HEK293 (cell line): ENCODE measurements around the gene THBD.

ENCODE experiments used
- CTCF ChIA-PET: fragments of 350-600 bp; formaldehyde crosslinking; extraction: SDS; loops from one replicate; lab custom pipeline; 2021; ENCODE audit warnings: antibody characterized with exemption; lab: Yijun Ruan, JAX
- POLR2A ChIA-PET: fragments of 300-600 bp; formaldehyde crosslinking; extraction: SDS; loops from one replicate; lab custom pipeline; 2020; ENCODE audit warnings: antibody characterized with exemption, inconsistent platforms; lab: Yijun Ruan, JAX
- H3K27ac ChIP-seq: fragments of 200-500 bp; sonication (Bioruptor generic); 2 replicates; pipeline ENCODE4 v1.5.1; 2014; ENCODE audit warnings: low read depth, low read length, control low read depth, inconsistent platforms; ENCODE audit errors: extremely low read depth
- H3K36me3 ChIP-seq, 2 experiments: fragments of 200-500 bp in 1 of 2; sonication (Bioruptor generic) in 1 of 2; 1 replicate in 1 of 2; 2 replicates in 1 of 2; pipeline ENCODE4 v1.5.1; 2014 to 2017; ENCODE audit warnings: inconsistent platforms in 2 of 2, low read length in 2 of 2; ENCODE audit not compliant: control insufficient read depth in 2 of 2, insufficient read depth in 1 of 2
- H3K4me1 ChIP-seq: fragments of 200-500 bp; sonication (Bioruptor generic); 2 replicates; pipeline ENCODE4 v1.5.1; 2014; ENCODE audit warnings: mild to moderate bottlenecking, low read length, inconsistent platforms; ENCODE audit not compliant: control insufficient read depth, insufficient read depth
- H3K4me3 ChIP-seq: 2 replicates; pipeline ENCODE4 v1.5.1; 2011; ENCODE audit warnings: low read depth, mild to moderate bottlenecking, control low read depth, low read length, moderate library complexity
- H3K9me3 ChIP-seq: fragments of 200-500 bp; sonication (Bioruptor generic); 2 replicates; pipeline ENCODE4 v1.5.1; 2014; ENCODE audit warnings: low read depth, low read length, inconsistent platforms; ENCODE audit not compliant: control insufficient read depth, insufficient read depth
- EGR2 ChIP-seq: fragments of 450-650 bp; formaldehyde crosslinking; IDR thresholded peaks from 2 replicates; pipeline ENCODE4 v1.5.1; 2016; ENCODE audit warnings: low read depth, missing biosample characterization, missing genetic modification characterization
- KLF10 ChIP-seq: fragments of 450-650 bp; IDR thresholded peaks from 2 replicates; pipeline ENCODE4 v1.5.1; 2018; ENCODE audit warnings: missing biosample characterization, mild to moderate bottlenecking, missing genetic modification characterization
- KLF8 ChIP-seq: fragments of 450-650 bp; formaldehyde crosslinking; IDR thresholded peaks from 2 replicates; pipeline ENCODE4 v1.5.1; 2016; ENCODE audit warnings: missing biosample characterization, missing genetic modification characterization
- SALL2 ChIP-seq: fragments of 450-650 bp; formaldehyde crosslinking; IDR thresholded peaks from 2 replicates; pipeline ENCODE4 v1.5.0; 2017; ENCODE audit warnings: missing biosample characterization, mild to moderate bottlenecking, missing genetic modification characterization, borderline replicate concordance
- SP7 ChIP-seq: fragments of 450-650 bp; formaldehyde crosslinking; IDR thresholded peaks from 2 replicates; pipeline ENCODE4 v1.5.1; 2016; ENCODE audit warnings: missing biosample characterization, missing genetic modification characterization
- ZBTB20 ChIP-seq: fragments of 450-650 bp; formaldehyde crosslinking; IDR thresholded peaks from 2 replicates; pipeline ENCODE4 v1.5.1; 2016; ENCODE audit warnings: missing biosample characterization, missing genetic modification characterization
- ZBTB21 ChIP-seq: fragments of 450-650 bp; formaldehyde crosslinking; IDR thresholded peaks from 2 replicates; pipeline ENCODE4 v1.5.1; 2017; ENCODE audit warnings: missing biosample characterization, missing genetic modification characterization
- ZBTB48 ChIP-seq: fragments of 450-650 bp; formaldehyde crosslinking; IDR thresholded peaks from 2 replicates; pipeline ENCODE4 v1.5.1; 2016; ENCODE audit warnings: missing biosample characterization, missing genetic modification characterization
- ZFHX2 ChIP-seq: fragments of 450-650 bp; formaldehyde crosslinking; conservative IDR thresholded peaks from 2 replicates; pipeline ENCODE4 v1.5.1; 2016; ENCODE audit warnings: missing biosample characterization, missing genetic modification characterization
- ZFP69B ChIP-seq: fragments of 450-650 bp; formaldehyde crosslinking; IDR thresholded peaks from 2 replicates; pipeline ENCODE4 v1.5.1; 2016; ENCODE audit warnings: missing biosample characterization, missing genetic modification characterization
- ZNF133 ChIP-seq: fragments of 450-650 bp; formaldehyde crosslinking; IDR thresholded peaks from 2 replicates; pipeline ENCODE4 v1.5.1; 2016; ENCODE audit warnings: missing biosample characterization, missing genetic modification characterization
- ZNF175 ChIP-seq: fragments of 450-650 bp; formaldehyde crosslinking; IDR thresholded peaks from 2 replicates; pipeline ENCODE4 v1.5.1; 2016; ENCODE audit warnings: missing biosample characterization, missing genetic modification characterization
- ZNF214 ChIP-seq: fragments of 450-650 bp; formaldehyde crosslinking; IDR thresholded peaks from 2 replicates; pipeline ENCODE4 v1.5.1; 2017; ENCODE audit warnings: missing biosample characterization, mild to moderate bottlenecking, missing genetic modification characterization, borderline replicate concordance
- ZNF292 ChIP-seq: fragments of 450-650 bp; formaldehyde crosslinking; IDR thresholded peaks from 2 replicates; pipeline ENCODE4 v1.5.1; 2016; ENCODE audit warnings: low read depth, missing biosample characterization, missing genetic modification characterization, borderline replicate concordance
- ZNF394 ChIP-seq: fragments of 450-650 bp; formaldehyde crosslinking; IDR thresholded peaks from 2 replicates; pipeline ENCODE4 v1.5.1; 2016; ENCODE audit warnings: missing biosample characterization, missing genetic modification characterization, mild to moderate bottlenecking, moderate library complexity, borderline replicate concordance
- ZNF423 ChIP-seq: fragments of 450-650 bp; formaldehyde crosslinking; IDR thresholded peaks from 2 replicates; pipeline ENCODE4 v1.5.1; 2016; ENCODE audit warnings: missing biosample characterization, missing genetic modification characterization
- ZNF529 ChIP-seq: fragments of 450-650 bp; formaldehyde crosslinking; IDR thresholded peaks from 2 replicates; pipeline ENCODE4 v1.5.1; 2017; ENCODE audit warnings: missing genetic modification characterization, missing biosample characterization; ENCODE audit not compliant: insufficient replicate concordance
- ZNF571 ChIP-seq: fragments of 450-650 bp; formaldehyde crosslinking; IDR thresholded peaks from 2 replicates; pipeline ENCODE4 v1.5.0; 2017; ENCODE audit warnings: missing biosample characterization, missing genetic modification characterization
- ZNF610 ChIP-seq: fragments of 450-650 bp; formaldehyde crosslinking; IDR thresholded peaks from 2 replicates; pipeline ENCODE4 v1.5.1; 2016; ENCODE audit warnings: missing biosample characterization, missing genetic modification characterization, borderline replicate concordance
- ZNF670 ChIP-seq: fragments of 450-650 bp; formaldehyde crosslinking; IDR thresholded peaks from 2 replicates; pipeline ENCODE4 v1.5.1; 2016; ENCODE audit warnings: missing biosample characterization, missing genetic modification characterization, low read depth
- TF ChIP-seq, protein P1 (sequence below): fragments of 450-650 bp; formaldehyde crosslinking; IDR thresholded peaks from 2 replicates; pipeline ENCODE4 v1.5.1; 2016; ENCODE audit warnings: missing biosample characterization, missing genetic modification characterization
- TF ChIP-seq, protein P2 (sequence below): fragments of 450-650 bp; formaldehyde crosslinking; IDR thresholded peaks from 2 replicates; pipeline ENCODE4 v1.5.1; 2016; ENCODE audit warnings: missing biosample characterization, missing genetic modification characterization
- TF ChIP-seq, protein P3 (sequence below): fragments of 450-650 bp; formaldehyde crosslinking; conservative IDR thresholded peaks from 2 replicates; pipeline ENCODE4 v1.5.1; 2016; ENCODE audit warnings: low read depth, missing biosample characterization, missing genetic modification characterization

THBD gene

DNA sequence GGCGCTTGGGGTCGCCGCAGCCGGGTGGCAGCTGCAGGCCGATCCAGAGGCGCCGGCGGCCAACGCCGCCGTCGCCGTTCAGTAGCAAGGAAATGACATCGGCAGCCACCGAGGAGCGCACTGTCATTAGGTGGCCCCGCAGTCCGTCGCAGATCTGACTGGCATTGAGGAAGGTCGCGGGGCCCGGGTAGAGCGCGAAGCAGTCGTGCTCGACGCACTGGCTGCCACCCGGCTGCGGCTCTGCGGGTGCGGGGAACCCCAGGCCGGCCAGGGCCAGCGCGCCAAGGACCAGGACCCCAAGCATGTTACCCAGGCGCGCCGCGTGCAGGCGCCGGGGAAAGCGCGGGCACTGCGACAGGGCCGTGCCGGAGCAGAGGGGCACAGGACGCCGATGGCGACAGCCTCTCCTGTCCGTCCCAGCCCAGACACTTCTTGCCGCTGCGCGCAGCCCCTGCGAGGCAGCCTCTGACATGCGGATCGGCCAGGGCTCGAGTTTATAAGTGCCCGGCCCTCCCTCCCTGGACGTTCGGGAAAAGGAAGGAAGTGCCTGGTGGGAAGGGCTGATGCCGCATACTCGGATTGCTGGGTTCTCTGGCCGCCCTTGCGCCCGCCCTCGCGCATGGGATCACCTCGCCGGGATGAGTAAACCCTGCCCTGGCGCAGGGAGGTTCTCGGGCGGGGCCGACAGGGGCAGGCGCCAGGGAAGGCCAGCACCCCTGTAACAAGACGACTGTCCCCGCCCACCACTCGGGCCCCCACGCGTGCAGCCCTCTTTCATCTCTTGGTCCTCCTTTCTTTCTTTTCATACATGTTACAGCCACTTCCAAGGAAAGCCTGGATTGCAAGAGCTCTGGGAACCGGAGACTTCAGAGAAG is at the start of gene THBD (continued):
- peak; percentile 75 for TF ChIP-seq ZBTB20 (tag by site-specific recombination)
- TF ChIP-seq ZBTB48 (tag by site-specific recombination): 0 out of 2 replicates have a peak, but pooled peaks have one; percentile 22
- no peak for TF ChIP-seq ZNF394 (tag by site-specific recombination)
- peak; percentile 54; the same call in 1 of the 2 replicates for TF ChIP-seq KLF8 (tag by site-specific recombination)
- TF ChIP-seq ZBTB21 (tag by site-specific recombination): no peak
- TF ChIP-seq ZNF175 (tag by site-specific recombination): no peak

DNA sequence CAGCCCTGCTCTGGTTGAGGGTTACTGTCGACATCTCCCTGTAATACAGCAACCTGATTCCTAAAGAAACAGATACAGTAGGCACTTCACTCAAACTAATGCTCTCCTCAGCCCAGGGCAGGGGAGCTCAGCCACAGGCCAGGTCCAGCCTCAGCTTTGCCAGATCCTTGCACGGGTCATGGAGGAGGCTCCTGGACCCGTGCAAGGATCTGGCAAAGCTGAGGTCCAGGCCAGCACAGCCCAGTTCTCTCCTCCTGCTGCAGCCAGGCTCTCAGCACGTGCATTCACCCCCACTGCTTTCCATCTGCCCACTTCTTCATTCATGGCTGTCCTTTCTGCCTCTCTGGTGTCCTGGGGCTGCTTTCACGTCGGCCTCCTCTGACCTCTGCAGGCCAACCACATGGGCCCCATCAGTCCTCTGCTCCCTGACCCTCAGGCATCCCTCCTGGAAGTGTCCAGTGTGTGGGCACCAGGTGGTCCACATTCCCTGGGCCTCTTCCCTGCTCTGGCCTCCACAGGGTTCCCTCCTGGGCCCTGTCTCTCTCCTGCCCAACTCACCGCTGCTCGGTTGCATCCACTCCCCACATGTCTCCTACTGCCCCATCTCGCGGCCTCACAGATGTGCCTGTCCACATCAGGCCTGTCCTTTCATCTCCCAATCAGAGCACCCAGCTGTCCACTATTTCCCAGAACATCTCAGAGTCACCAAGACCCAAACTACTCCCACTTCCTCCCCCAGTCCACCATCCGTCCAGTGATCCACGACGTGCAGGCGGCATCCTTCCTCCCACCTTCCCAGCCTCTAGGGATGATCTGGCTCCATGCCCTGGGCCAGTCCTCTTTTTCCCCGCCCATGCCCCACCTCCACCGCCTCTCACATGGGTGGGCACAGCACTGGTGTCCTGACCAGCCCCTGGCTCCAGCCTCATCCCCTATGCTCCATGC is 48.4 kb upstream of the THBD start:
- POLR2A ChIA-PET: no interaction called here
- H3K4me3 ChIP-seq: no peak overlapping the region
- no peaks in the 10 kb centered on the region for H3K36me3 ChIP-seq
- H3K9me3 ChIP-seq: no peaks in the 10 kb centered on the region
- no peaks in the 10 kb centered on the region for H3K4me1 ChIP-seq
- TF ChIP-seq ZFHX2 (tag by site-specific recombination) (peak; percentile 93), ZNF610 (tag by site-specific recombination) (no peak), EGR2 (peak; percentile 97)
- no peak overlapping the region for H3K27ac ChIP-seq
- CTCF ChIA-PET: no interaction called here

DNA sequence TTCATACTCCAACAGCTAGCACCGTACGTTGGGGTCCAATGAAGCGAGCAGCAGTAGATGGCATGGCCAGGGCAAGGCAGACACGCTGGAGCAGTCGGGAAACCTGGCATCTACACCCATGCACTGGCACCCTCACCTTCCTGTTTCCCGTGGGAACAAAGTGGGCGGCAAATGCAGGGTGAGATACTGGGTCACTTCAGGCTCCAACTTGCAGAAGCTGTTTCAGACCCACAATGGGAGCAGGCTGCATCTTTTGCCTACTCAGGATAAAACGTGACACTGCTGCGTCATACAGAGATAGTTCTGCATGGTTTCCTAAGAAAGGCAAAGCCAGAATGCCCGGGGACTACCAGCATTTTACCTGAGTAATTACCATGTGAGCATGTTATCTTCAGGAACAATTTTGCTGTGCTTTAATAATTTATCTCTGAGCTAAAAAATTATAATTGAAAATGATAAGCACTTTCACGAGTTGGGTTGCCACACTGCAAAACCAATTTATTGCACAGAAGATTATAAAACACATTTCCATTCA is 47.6 kb upstream of the THBD start:
- TF ChIP-seq SALL2 (no peak), ZFP69B (no peak), ZNF133 (tag by site-specific recombination) (no peak), ZNF423 (tag by site-specific recombination) (no peak), ZNF670 (tag by site-specific recombination) (no peak), ZNF529 (tag by site-specific recombination) (no peak), ZNF571 (no peak), KLF10 (tag by site-specific recombination) (no peak), SP7 (tag by site-specific recombination) (no peak), ZNF214 (tag by site-specific recombination) (no peak), ZNF292 (tag by site-specific recombination) (no peak), KLF8 (tag by site-specific recombination) (no peak)
- TF ChIP-seq, protein P1, sequence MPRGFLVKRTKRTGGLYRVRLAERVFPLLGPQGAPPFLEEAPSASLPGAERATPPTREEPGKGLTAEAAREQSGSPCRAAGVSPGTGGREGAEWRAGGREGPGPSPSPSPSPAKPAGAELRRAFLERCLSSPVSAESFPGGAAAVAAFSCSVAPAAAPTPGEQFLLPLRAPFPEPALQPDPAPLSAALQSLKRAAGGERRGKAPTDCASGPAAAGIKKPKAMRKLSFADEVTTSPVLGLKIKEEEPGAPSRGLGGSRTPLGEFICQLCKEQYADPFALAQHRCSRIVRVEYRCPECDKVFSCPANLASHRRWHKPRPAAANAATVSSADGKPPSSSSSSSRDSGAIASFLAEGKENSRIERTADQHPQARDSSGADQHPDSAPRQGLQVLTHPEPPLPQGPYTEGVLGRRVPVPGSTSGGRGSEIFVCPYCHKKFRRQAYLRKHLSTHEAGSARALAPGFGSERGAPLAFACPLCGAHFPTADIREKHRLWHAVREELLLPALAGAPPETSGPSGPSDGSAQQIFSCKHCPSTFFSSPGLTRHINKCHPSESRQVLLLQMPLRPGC (tag by site-specific recombination): no peak
- TF ChIP-seq, protein P2, sequence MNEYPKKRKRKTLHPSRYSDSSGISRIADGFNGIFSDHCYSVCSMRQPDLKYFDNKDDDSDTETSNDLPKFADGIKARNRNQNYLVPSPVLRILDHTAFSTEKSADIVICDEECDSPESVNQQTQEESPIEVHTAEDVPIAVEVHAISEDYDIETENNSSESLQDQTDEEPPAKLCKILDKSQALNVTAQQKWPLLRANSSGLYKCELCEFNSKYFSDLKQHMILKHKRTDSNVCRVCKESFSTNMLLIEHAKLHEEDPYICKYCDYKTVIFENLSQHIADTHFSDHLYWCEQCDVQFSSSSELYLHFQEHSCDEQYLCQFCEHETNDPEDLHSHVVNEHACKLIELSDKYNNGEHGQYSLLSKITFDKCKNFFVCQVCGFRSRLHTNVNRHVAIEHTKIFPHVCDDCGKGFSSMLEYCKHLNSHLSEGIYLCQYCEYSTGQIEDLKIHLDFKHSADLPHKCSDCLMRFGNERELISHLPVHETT (tag by site-specific recombination): no peak
- TF ChIP-seq, protein P3, sequence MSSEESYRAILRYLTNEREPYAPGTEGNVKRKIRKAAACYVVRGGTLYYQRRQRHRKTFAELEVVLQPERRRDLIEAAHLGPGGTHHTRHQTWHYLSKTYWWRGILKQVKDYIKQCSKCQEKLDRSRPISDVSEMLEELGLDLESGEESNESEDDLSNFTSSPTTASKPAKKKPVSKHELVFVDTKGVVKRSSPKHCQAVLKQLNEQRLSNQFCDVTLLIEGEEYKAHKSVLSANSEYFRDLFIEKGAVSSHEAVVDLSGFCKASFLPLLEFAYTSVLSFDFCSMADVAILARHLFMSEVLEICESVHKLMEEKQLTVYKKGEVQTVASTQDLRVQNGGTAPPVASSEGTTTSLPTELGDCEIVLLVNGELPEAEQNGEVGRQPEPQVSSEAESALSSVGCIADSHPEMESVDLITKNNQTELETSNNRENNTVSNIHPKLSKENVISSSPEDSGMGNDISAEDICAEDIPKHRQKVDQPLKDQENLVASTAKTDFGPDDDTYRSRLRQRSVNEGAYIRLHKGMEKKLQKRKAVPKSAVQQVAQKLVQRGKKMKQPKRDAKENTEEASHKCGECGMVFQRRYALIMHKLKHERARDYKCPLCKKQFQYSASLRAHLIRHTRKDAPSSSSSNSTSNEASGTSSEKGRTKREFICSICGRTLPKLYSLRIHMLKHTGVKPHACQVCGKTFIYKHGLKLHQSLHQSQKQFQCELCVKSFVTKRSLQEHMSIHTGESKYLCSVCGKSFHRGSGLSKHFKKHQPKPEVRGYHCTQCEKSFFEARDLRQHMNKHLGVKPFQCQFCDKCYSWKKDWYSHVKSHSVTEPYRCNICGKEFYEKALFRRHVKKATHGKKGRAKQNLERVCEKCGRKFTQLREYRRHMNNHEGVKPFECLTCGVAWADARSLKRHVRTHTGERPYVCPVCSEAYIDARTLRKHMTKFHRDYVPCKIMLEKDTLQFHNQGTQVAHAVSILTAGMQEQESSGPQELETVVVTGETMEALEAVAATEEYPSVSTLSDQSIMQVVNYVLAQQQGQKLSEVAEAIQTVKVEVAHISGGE (tag by site-specific recombination): no peak
- no peak overlapping the region for H3K4me3 ChIP-seq
- CTCF ChIA-PET: interaction anchor here (1.2 kb wide), 1 partner anchor 142 kb away, joined by 3 read pairs; no protein-coding TSS in a partner anchor

More for the DNA sequence above, 47.6 kb upstream of the THBD start:
- POLR2A ChIA-PET: no interaction called here
- Histone ChIP-seq H3K27ac (no peak overlapping the region), H3K4me1 (peaks cover 3% of the 10 kb centered on the region; the same call in 1 of the 2 replicates), H3K9me3 (no peaks in the 10 kb centered on the region), H3K36me3 (no peaks in the 10 kb centered on the region)
